Calu3 (cell line): Measurements from ENCODE around the gene CARMIL1. TPM values are rescaled to one million over a fixed set of nuclear protein-coding genes. Genes with fewer than 3 reads are reported as not detected.
A peak's percentile ranks its signal among the peaks of the same experiment; 100 is the strongest.

Source experiments
- BruUV-seq: library from RNA; stranded (reverse); fragments of 400-500 nt; replicated peaks from 2 replicates; lab custom pipeline; 2021; lab: Mats Ljungman, UMichigan
- CTCF ChIA-PET: fragments of 300-600 bp; sonication (Branson Sonifier 250); formaldehyde crosslinking; loops from one replicate; lab custom pipeline; 2022; ENCODE audit warnings: antibody characterized with exemption; lab: Charles Lee
- DNase-seq: peaks from one replicate; pipeline ENCODE4 v3.0.0; 2022
- H3K27ac Mint-ChIP-seq: one replicate; pipeline ENCODE4 v1.8.0; 2022; ENCODE audit warnings: mixed read lengths; ENCODE audit not compliant: unreplicated experiment
- H3K27me3 Mint-ChIP-seq: one replicate; pipeline ENCODE4 v1.8.0; 2022; ENCODE audit warnings: mixed read lengths; ENCODE audit not compliant: unreplicated experiment
- H3K36me3 Mint-ChIP-seq: one replicate; pipeline ENCODE4 v1.8.0; 2022; ENCODE audit warnings: mild to moderate bottlenecking, moderate library complexity, mixed read lengths; ENCODE audit not compliant: insufficient read depth, unreplicated experiment
- H3K4me1 Mint-ChIP-seq: one replicate; pipeline ENCODE4 v1.8.0; 2022; ENCODE audit warnings: mild to moderate bottlenecking, low read depth, mixed read lengths; ENCODE audit not compliant: unreplicated experiment
- H3K4me3 Mint-ChIP-seq: one replicate; pipeline ENCODE4 v1.8.0; 2022; ENCODE audit warnings: mild to moderate bottlenecking, low read depth, moderate library complexity, mixed read lengths; ENCODE audit not compliant: unreplicated experiment
- H3K9me3 Mint-ChIP-seq: one replicate; pipeline ENCODE4 v1.8.0; 2022; ENCODE audit warnings: low read depth, mixed read lengths; ENCODE audit not compliant: unreplicated experiment
- intact Hi-C: fragments of 100-400 bp; cut with micrococcal nuclease; formaldehyde crosslinking; loops from one replicate; pipeline ENCODE4 v1.10.0; 2022; ENCODE audit not compliant: unreplicated experiment
- total RNA-seq: library from RNA; stranded (reverse); gene quantifications from 2 replicates; pipeline ENCODE4 v1.2.3, GENCODE V29; 2022
- TF ChIP-seq, protein P1 (sequence below): fragments of 200-600 bp; IDR thresholded peaks from one replicate; pipeline ENCODE4 v1.8.0; 2022; ENCODE audit warnings: antibody characterized with exemption; ENCODE audit not compliant: unreplicated experiment

CARMIL1 gene
- total RNA-seq, 1 experiment from 2014 or later = 92.4 TPM

DNA sequence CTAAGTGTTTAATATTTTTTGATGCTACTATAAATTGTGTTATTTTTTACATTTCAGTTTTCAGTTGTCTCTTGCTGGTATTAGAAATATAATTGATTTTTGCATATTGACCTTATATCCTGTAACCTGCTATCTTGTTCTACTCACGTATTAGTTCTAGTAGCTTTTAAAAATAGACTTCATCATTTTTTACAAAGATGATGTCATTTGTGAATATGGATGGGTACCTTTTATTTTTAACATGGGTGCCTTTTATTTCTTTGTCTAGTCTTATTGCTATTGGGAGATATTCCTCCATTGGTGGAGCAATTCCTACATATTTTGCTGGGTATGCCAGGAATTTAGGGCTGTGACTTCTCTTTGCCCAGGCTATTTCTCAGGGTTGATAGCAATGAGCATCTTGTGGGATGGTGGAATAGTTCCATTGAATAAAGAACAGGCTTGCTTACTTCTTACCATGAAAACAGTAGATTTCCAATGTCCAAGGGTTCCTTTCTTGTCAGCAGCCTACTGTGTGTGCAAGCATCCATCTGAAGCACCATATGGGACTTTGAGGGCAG, 149.7 kb downstream of the CARMIL1 start:
- Mint-ChIP-seq H3K27me3 (no peaks in the 10 kb centered on the region), H3K4me3 (no peak overlapping the region), H3K27ac (no peak overlapping the region), H3K36me3 (peaks cover 5% of the 10 kb centered on the region), H3K9me3 (no peaks in the 10 kb centered on the region), H3K4me1 (peaks cover 41% of the 10 kb centered on the region)
- TF ChIP-seq, protein P1, sequence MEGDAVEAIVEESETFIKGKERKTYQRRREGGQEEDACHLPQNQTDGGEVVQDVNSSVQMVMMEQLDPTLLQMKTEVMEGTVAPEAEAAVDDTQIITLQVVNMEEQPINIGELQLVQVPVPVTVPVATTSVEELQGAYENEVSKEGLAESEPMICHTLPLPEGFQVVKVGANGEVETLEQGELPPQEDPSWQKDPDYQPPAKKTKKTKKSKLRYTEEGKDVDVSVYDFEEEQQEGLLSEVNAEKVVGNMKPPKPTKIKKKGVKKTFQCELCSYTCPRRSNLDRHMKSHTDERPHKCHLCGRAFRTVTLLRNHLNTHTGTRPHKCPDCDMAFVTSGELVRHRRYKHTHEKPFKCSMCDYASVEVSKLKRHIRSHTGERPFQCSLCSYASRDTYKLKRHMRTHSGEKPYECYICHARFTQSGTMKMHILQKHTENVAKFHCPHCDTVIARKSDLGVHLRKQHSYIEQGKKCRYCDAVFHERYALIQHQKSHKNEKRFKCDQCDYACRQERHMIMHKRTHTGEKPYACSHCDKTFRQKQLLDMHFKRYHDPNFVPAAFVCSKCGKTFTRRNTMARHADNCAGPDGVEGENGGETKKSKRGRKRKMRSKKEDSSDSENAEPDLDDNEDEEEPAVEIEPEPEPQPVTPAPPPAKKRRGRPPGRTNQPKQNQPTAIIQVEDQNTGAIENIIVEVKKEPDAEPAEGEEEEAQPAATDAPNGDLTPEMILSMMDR = no peak
- DNase-seq = no peak
- intact Hi-C loops = loop anchor here (5.0 kb wide), 1 partner anchor 152 kb away; the partner anchor contains the start of gene CARMIL1
- no TSS peak for BruUV-seq
- CTCF ChIA-PET = no interaction called here

GRCh38 chr6:25431306-25431974, 152.3 kb downstream of the CARMIL1 start:
- no TSS peak for BruUV-seq
- Mint-ChIP-seq H3K4me3 (no peak overlapping the region), H3K27me3 (no peaks in the 10 kb centered on the region), H3K27ac (peak overlapping the region; percentile 42), H3K9me3 (no peaks in the 10 kb centered on the region), H3K36me3 (peaks cover 5% of the 10 kb centered on the region), H3K4me1 (peaks cover 51% of the 10 kb centered on the region)
- intact Hi-C loops = no loop called here
- CTCF ChIA-PET = no interaction called here
- DNase-seq = no peak
- TF ChIP-seq, protein P1 = no peak

GRCh38 chr6:25431975-25432307, 152.8 kb downstream of the CARMIL1 start:
- intact Hi-C loops = no loop called here
- H3K4me1 Mint-ChIP-seq = peaks cover 51% of the 10 kb centered on the region
- no peak for DNase-seq
- H3K36me3 Mint-ChIP-seq = peaks cover 5% of the 10 kb centered on the region
- CTCF ChIA-PET = no interaction called here
- H3K4me3 Mint-ChIP-seq = no peak overlapping the region
- no TSS peak for BruUV-seq
- no peaks in the 10 kb centered on the region for H3K9me3 Mint-ChIP-seq
- TF ChIP-seq, protein P1 = no peak
- H3K27ac Mint-ChIP-seq = peak overlapping the region; percentile 42
- no peaks in the 10 kb centered on the region for H3K27me3 Mint-ChIP-seq

GRCh38 chr6:25434921-25435320, 155.7 kb downstream of the CARMIL1 start:
- CTCF ChIA-PET = interaction anchor here (0.5 to 1.6 kb wide), 6 partner anchors 35 to 156 kb away, joined by 3 to 8 read pairs (median 4); partner anchors contain the start of gene CARMIL1
- Mint-ChIP-seq H3K4me1 (peaks cover 50% of the 10 kb centered on the region), H3K4me3 (no peak overlapping the region), H3K9me3 (no peaks in the 10 kb centered on the region), H3K36me3 (peaks cover 5% of the 10 kb centered on the region), H3K27me3 (no peaks in the 10 kb centered on the region), H3K27ac (no peak overlapping the region)
- DNase-seq = no peak
- intact Hi-C loops = no loop called here
- TF ChIP-seq, protein P1 = no peak
- BruUV-seq = no TSS peak
